ENCODE results near the gene MGLL.
A peak's percentile ranks its signal among the peaks of the same experiment; 100 is the strongest.
"Not testable (repeated sequence)": the region's sequence is repeated elsewhere in the genome, so short reads cannot be mapped to it uniquely, and the experiment has no call there.

The MGLL gene

GRCh38 chr3:127682561-127682960, 139.8 kb downstream of the MGLL start:
- DNase-seq = no peak

GRCh38 chr3:127682175-127682554, 140.2 kb downstream of the MGLL start:
- not testable (repeated sequence) for DNase-seq

GRCh38 chr3:127680798-127681221, 141.5 kb downstream of the MGLL start:
- DNase-seq = no peak

- no peak for DNase-seq
Measured at GRCh38 chr3:127680146-127680661, 142.1 kb downstream of the MGLL start.

- DNase-seq = no peak
Measured at GRCh38 chr3:127679534-127680145, 142.7 kb downstream of the MGLL start.

- no peak for DNase-seq
Measured at GRCh38 chr3:127678611-127679533, 143.4 kb downstream of the MGLL start.

- no peak for DNase-seq
Measured at GRCh38 chr3:127678315-127678599, 144.1 kb downstream of the MGLL start.

GRCh38 chr3:127677541-127678314, 144.6 kb downstream of the MGLL start:
- no peak for DNase-seq

GRCh38 chr3:127676921-127677351, 145.4 kb downstream of the MGLL start:
- DNase-seq = no peak

- no peak for DNase-seq
Measured at GRCh38 chr3:127676456-127676855, 145.9 kb downstream of the MGLL start.

GRCh38 chr3:127675651-127676391, 146.5 kb downstream of the MGLL start:
- no peak for DNase-seq

GRCh38 chr3:127674790-127675189, 147.5 kb downstream of the MGLL start:
- DNase-seq = no peak

GRCh38 chr3:127674101-127674721, 148.1 kb downstream of the MGLL start:
- no peak for DNase-seq

GRCh38 chr3:127673191-127674100, 148.9 kb downstream of the MGLL start:
- DNase-seq = no peak

- DNase-seq = peak; percentile 60
Measured at GRCh38 chr3:127672429-127673190, 149.7 kb downstream of the MGLL start, which contains the start of gene ABTB1. ABTB1 (plus strand) TSS chr3:127672952; CDS start chr3:127673026, 74 bp downstream.

- no peak for DNase-seq
Measured at GRCh38 chr3:127671523-127672428, 150.5 kb downstream of the MGLL start.

- DNase-seq = no peak
Measured at GRCh38 chr3:127670761-127671522, 151.4 kb downstream of the MGLL start.

- DNase-seq = no peak
Measured at GRCh38 chr3:127670229-127670559, 152.1 kb downstream of the MGLL start.

Measured in amniotic stem cell (primary cell).